ENCODE measurements around the gene B3GAT2.

Gene B3GAT2

DNA sequence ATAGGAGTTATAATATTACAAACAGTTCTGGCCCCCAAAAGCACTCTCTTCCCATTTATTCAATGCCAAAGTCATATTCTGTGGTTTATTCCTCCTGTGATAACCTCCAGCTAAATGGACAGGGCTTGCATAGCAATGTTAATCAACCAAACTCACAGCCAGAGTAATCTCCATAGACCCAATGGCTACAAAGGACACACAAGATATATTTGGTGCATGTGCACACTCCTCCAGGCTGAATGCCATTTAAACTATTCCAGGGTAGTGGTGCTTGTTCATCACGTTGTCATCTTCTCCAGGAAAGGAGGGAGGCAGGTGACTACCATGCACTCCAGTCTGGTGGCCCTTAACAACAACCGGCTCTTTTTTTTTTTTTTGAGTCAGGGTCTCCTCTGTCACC lies 56.8 kb downstream of the B3GAT2 start:
- DNase-seq (ENCODE audit: low spot score) = no peak

DNA sequence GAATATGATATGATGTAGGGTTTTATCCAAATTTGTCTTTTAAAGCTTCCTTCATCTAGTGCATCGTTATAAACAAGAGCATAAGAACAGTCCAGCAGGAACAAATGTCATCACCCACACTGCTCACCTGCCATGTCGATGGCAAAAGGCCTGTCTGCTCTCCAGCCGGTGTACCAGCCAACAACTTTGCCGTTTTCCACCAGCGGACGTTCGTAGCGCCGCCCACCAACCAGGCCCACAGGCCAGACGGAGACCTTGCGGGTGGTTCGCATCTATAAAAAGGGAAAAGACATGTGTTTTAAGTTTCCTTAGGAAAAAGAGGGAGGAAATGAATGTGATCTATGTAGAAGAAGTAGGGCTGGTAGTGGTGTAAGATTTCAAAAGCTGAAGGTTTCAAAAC lies 62.9 kb downstream of the B3GAT2 start:
- DNase-seq (ENCODE audit: low spot score) = no peak

DNA sequence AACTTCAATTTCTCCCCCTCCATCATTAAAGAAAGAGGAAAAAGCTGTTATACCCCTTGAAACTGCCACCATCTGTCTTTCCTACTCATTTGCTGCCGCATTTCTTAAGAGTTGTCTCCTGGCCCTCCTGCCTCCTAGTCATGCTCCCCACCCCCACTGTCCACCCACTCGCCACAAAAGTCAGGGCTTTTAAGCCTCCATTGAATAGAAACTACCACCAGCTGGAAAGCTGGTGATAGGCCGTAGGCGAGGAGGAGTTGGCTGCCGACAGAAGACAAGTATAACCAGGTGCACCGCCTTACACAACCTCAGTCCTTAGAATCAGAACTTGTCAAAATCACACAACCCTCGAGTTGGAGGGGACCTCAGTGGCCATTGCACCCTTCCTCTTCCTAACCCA lies 67.6 kb downstream of the B3GAT2 start:
- no peak for DNase-seq (ENCODE audit: low spot score)

DNA sequence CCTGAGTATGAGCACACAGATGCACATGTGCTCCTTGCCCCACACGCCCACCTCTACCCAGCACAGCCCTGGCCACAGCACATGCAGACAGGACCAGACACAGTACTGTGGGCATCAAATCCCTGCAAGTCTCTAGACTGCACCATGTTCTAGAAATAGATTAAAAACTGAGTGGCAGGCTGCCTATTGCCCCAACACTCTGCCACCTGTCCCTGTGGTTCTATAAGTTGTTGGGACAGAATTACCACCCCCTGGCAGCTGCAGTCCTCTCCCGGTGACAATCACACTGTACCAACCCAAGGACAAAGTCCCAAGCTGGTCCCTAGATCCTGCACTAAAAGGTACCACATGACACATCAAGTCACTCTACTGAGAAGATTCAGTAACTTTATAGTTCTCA lies 70.2 kb downstream of the B3GAT2 start:
- no peak for DNase-seq (ENCODE audit: low spot score)

DNA sequence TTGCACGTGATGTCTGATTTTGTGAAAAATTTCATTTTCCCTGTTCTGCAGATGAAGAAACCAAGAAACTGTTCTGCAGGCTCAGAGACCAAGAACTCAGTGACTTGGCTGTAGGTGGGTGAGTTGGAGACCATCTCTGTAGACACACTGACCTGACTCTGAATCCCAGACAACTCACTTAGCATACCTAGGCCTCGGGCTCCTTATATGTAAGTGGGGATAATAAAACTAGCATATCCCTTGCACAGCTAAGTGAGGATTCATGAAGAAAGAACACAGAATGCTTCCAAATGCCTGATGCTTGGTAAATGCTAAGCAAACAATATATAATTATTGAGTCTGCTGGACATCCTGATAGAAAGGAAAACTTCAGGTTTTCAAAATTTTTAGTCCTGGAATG lies 70.8 kb downstream of the B3GAT2 start:
- DNase-seq (ENCODE audit: low spot score) = no peak

DNA sequence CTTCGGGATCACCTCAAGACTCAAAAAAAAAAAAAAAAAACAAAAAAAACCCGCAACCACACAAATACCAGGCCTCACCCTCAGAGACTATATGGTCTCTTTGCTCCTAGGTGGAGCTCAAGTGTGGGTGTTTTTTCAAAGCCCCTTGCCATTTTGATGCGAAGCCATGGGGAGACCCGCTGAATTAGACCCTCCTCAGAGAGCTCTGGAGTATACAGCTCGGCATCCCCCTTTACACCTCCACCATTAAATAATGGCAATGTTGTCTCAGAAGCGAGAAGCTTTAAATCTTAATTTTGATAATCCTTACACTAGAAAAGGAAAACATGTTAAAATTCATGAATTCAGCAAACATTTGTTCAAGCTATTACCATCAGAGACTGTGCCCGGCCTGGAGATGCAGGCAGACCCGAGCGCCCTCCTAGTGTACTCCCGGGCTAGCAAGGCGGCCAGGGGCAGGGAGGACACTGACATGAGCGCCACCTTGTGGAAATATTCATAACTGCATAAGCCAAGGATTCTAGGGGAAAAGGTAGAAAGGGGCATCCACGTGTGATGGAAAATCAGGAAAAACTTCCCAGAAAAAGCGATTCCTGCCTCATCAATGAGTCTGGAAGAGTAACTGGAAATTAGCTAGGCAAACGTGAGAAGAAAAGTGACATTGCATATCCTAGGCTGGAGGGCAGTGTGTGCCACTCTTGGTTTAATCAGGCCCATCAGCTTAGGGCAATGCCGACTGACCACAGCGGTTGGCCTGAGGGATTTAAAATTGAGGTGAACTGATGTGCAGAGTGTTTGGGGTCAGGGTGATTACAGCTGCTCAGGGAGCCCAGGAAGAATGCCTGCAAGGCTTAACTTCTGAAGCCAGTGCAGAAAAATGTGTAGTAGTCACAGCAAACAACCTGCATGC lies 72.5 kb downstream of the B3GAT2 start:
- DNase-seq (ENCODE audit: low spot score) = peak; percentile 64

DNA sequence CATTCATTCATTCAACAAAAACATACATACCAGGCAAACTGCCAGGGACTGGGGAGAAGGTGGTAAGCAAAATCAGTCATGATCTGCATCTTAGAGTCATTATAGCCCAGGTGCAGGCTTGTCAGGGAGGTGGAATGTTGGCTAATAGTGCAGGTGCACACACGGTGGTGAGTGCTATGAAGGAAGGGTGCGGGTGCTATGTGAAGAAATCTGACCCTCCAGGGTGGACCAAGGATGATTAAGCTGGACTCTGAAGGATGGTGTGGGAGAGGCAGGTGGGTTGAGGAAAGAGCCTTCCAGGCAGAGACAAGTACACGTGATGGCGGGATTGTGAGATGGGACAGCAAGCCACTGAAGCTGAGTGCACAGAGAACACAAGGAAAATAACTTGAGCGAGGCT lies 77.4 kb downstream of the B3GAT2 start:
- no peak for DNase-seq (ENCODE audit: low spot score)

DNA sequence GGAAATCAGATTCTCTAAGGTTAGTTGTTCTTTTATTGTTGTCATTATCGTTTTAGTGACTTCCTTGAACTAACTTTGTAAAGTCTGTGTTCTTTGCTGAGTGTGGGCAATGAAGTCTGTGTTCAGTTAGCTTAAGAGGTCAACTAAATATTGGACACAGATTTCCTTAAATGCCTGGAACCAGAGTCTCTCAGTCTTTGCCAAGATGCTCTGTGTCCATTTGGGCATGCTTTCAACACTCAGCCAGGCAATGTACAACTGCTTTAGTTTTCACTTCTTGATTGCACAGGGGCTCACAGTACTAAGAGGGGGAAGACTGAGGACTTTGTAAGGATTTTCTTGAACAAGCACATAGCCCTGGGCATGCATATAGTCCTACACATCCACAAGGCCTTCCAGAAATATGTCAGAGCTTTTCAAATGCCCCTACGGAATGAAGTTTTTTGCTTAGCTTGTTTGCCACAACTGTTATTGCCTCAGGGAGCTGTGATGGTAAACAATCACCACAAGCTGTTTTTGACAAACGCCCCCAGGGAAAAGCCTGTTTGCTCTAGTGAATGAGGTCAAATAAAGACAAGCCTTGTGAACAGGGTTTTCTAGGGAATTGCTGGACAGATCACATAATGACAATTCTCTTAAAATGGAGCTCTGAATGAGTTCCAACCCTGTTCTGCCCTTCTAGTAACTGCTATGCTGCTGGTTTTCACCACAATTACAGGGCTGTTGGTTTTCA lies 82.5 kb downstream of the B3GAT2 start:
- no peak for DNase-seq (ENCODE audit: low spot score)

DNA sequence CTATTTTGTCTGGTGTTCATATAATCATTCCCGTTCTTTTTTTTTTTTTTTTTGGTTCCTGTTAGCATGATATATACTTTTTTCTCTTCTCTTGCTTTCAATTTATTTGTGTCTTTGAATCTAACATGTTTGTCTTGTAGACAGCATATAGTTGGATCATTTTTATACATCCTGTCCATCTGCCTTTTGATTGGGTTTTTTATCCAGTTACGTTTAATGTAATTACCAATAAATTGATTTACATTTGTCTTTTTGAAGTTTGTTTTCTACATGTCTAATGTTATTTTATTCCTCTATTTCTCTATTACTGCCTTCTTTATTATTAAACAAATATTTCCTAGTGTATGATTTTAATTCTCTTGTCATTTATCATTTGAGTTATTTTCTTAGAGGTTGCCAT lies 84.4 kb downstream of the B3GAT2 start:
- no peak for DNase-seq (ENCODE audit: low spot score)

DNA sequence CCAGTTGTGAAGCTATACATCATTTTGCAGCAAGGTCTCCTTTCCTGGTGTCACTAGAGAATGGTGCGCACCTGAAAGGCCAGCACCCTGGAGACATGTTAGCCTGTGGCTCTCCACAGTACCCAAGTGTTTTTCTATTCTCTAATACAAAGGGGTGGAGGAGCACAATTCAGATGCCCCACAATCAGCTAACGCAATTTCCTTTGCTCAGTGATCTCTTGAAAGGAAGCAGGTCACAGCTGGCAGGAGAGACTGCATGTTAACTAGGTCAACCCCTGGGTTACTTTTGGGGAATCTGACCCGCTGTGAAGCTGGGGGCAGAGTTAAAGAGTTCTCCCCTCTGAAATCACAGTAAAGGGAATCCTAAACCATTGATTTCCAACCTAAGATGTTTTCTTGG lies 92.5 kb downstream of the B3GAT2 start:
- no peak for DNase-seq (ENCODE audit: low spot score)

DNA sequence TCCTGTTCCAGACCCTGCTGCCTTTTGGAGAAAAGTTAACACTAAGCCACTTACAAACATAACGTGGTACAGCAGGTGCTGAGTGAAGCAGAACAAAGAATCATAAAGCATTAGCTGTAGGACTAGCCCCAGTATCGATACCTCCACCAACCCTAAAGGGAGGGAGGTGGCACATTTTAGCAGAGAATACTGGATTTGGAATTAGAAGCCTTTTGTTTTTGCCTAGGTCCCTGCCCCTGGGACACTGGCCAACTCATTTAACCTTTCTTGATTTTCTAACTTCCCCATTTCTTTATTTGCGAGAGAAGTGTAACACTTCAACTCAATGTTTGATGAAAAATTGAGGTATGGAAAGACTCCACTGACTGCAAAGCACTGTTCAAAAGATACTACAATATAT lies 93.5 kb downstream of the B3GAT2 start:
- no peak for DNase-seq (ENCODE audit: low spot score)

DNA sequence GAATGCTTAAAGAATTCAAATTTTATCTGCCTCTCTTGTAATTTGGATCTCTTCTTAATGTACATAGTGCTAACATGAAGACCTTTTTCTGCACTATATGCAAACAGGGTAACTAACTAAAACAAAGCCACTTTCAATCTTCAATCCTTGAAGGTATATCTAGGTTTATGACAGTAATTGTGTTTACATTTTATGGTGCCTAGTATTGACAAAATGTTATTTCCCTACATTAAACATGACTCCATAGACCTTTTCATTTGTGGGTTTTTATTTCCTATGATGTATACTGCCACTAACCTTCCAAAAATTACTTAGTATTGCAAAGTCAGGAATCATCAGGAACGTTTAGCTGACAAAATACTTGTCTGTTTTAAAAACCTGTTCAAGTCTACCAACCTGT lies 95.9 kb downstream of the B3GAT2 start:
- DNase-seq (ENCODE audit: low spot score) = no peak

DNA sequence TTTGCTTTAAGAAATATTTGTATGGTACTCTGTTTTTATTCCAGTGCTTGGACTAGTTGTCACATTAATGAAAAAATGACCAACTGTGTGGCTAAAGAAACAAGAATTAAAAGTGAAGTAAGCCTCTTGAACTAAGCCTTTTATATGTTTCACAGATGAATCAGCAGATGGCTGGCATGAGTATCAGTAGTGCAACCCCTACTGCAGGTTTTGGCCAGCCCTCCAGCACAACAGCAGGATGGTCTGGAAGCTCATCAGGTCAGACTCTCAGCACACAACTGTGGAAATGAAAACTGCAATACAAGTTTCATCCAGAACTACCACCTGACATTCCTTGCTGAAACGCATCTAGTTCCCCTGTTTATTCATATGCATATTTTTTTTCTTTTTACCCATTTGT lies 96.8 kb downstream of the B3GAT2 start:
- no peak for DNase-seq (ENCODE audit: low spot score)

DNA sequence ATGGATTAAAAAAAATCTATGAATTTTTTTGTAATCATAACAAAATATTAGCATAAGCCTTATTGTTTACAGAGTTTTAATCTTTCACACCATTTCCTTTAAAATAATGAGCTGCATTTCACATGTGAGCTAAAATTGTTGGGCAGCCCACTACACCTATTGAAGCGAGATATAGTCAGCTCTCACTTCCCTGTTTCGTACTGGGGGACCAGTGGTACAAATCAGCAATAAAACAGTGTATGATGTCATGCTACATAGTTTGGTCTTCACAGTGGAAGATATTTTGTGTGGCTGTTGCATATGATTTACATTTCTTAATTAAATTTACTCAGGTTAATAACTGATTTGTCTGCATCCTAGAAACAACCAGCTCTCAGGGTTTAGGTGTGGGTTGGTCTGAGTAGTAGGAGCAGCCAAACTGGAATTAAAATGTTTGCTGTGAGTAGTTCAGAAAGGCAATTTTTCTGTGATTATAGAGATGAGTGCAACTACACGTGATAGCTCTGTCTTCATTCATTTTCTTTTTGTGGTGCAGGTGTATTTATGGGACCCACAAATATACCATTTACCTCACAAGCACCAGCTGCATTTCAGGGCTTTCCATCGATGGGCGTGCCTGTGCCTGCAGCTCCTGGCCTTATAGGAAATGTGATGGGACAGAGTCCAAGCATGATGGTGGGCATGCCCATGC lies 99.3 kb downstream of the B3GAT2 start:
- DNase-seq (ENCODE audit: low spot score) = no peak

DNA sequence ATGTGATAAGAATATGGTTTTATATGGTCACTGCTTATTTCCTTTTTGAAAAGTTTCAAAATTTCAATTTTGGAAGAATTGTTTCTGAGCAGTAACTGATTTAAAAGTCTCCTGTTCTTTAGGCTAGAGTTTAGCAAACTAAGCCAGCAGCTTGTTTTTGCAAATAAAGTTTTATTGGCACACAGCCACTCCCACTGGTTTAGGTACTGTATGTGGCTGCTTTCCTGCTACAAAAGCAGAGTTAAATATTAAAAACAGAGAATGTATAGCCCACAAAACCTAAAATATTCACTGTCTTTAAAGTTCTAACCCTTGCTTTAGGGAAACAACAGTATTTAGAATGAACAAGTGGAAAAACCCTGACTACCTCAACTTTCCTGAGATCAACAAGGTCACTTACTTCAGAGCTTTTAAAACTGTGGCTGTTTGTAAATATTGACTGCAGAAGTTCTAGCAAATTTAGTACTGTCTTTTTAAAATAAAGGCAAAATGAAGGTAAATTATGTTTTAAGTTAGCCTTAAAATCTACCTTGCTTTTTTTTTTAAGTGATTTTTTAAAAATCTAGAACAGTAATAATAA lies 104.1 kb downstream of the B3GAT2 start:
- no peak for DNase-seq (ENCODE audit: low spot score)

DNA sequence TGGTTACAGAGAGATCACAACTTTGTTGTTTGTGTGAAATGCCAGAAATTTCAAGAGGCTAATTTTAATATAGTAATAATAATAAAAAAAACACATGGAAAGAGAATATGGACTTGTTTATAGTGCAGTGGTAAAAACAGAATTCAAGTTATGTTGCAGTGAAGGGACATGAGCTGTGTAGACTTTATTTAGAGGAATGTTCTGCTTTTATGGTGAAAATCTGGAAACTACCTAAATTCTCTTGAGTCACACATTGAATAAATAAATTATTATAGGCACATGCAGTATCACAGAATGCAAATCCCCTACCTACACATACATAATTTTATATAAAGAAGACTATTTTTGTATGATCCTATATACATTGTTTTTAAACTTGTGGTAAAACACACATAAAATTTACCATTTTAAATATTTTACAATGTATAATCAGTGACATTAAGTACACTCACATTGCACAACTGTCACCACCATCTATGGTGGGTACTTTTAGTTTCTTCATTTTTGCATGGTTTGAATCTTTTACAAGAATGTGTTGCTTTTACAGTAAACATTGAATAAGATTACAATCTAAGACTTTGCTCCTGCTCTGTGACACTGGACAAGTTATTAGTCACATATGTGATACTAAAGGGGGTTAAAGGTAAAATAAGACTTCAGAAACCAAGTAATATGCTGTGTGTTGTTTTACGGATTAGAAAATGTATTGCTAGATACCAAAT lies 107.4 kb downstream of the B3GAT2 start:
- no peak for DNase-seq (ENCODE audit: low spot score)

DNA sequence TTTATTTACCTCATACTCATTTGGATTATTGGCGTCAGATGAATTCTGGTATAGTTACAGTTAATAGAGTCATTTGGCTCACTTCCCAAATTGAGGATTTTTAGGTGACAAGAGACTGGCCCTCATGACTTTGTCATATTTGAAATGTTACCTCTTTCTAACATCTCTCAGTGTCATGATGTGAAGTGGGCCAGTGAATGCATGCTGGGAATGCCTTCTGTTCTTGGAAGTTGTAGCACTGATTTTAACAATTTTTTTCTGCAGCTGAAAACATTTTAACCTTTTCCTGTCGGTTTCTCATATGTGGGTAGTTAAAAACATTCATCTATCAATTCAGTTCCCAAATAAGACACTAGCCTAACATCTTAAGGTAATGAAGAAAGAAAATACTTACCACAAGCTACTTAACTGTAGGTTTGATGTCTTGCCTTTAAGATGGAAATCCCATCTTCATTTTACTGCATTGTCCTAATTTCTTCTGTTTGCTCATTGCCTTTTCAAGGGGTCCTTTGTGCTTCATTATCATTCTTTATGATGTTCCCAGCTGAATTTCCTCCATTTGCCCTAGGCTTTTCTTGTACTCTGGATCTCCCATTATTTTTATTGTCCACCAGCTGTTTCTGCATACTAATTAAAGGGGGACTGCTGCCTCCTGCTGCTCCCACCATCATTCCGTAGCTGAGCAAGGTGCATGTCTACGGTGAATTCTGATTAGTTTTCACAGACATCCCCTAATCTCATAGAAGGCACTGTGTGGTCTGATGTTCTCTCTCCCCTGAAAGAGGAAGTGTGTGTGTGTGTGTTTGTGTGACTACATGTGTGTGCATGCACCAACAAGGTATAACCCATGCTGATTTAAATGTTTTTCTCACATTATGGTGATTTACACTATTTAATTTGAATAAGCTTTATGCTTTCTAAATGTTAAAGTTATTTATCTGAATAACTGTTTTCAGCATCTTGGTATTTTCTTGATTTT lies 109.5 kb downstream of the B3GAT2 start:
- DNase-seq (ENCODE audit: low spot score) = no peak

DNA sequence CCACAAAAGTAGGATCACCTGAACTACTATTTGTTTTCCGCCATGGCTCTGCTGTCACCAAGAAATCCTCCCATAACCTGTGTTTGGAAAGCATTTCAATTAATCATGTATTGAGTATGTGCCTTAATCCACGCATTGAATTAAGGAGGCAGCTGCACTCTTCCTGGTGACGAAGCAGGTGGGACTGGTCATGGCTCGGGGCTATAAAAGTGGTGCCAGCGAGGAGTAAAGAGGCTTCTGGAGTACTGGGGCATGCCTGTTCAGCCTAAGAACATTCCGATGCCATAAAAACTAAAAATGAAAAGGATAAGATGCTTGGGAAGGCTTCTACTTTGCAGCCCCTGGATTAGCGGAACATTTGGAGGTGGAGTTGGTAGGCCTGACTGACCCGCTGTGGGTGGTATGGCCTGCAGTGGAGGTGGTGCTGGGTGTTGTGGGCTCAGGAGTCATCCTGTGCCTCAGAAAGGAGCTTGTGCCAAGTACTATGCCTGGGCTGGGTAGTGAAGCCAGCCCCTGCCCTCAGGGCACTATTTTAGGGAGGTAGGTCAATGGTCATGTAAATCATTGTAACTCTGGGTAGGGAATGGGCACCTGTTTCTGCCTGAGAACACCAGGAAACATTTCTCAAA lies 110.5 kb downstream of the B3GAT2 start:
- peak; percentile 49 for DNase-seq (ENCODE audit: low spot score)

DNA sequence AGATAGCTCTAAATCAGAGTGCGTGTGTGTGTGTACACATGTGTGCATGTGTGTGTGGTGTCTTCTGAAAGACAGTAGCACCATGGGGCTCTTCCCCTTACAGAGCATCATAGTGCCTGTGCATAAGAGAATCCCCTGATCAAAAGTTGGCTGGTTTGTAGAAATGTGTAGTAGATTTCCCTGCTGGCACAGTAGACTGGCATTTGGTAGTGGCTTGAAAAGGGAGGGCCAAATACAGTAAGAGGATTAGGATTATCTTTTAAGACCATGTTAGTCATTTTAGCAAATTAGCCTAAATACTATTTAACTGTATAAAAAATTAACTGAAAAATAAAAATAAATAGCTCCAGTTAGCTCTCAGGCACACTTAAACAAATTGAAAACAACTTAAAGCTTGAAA lies 112.6 kb downstream of the B3GAT2 start:
- no peak for DNase-seq (ENCODE audit: low spot score)

DNA sequence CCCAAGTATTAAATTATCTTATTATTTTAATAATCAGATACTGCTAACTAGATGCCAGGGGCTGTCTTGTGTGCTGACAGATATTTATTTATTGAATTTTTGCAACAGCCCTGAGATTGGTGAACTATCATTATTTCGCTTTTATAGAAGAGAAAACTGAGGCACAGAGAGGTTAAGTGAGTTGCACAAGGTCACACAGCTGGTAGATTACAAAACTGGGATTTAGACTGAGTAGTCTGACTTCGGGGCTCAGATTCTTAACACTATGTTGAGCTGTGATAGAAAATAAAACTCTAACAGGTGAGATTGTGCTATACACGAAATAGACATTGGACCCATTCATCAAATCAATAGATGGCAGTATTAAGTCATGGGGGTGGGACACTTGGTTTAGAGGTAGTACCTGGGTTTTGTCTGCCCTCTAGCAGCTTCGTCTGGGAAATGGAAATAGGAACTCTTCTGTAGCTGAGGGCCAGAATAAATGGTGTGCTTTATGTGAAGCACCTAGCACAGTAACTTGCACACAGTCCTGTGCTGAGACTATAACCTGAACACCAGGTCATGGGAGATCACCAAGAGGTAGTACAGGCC lies 113.4 kb downstream of the B3GAT2 start:
- no peak for DNase-seq (ENCODE audit: low spot score)
